Measurements from ENCODE around the gene ITPK1. TPM values are rescaled to one million over a fixed set of nuclear protein-coding genes. Genes with fewer than 3 reads are reported as not detected.
"Not testable (repeated sequence)": the region's sequence is repeated elsewhere in the genome, so short reads cannot be mapped to it uniquely, and the experiment has no call there.

The ITPK1 gene
- total and polyA plus RNA-seq, 12 donors: 47.1 to 152 (median 92.7) TPM

DNA sequence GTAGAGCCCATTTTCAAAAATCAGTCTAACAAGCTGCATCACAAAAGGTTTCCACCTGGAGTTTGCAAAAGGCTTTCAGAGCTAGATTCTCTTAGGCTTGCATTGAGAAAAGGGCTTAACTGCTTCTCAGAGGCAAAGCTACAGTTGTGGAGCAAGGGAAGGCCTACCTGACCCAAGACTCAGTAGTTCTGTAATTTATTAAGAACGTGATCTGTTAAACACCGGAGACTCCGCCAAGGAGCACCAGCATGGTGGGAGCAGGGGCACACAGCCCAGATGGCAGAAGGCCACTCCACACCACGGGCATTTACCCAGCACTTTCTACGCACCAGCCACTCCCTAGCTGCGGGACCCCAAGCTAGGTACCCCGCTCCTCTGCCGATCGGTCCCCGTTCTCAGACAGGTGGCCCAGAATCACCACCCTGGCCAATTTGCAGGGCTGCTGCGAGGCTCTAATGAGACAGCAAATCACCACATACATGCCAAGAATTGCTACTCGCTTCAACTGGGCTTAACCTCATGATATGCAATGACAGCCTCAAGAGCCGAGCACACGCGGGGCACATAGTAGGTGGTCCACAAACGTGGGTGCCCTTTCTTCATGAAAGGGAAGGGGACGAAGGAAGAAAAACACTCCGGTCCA lies 1.5 kb downstream of the ITPK1 start:
- intact Hi-C loops (cut with DNase I): loop anchor here in 7 of 10 donors (2.0 to 10.0 kb wide), 6 partner anchors 25 to 162 kb away; no protein-coding TSS in a partner anchor
- Histone ChIP-seq H3K4me1 (peaks cover 15 to 51% (median 42%) of the 10 kb centered on the region in 9 donors), H3K36me3 (peaks cover 0 to 6% (median 0%) of the 10 kb centered on the region in 9 donors), H3K4me3 (peak overlapping the region; percentile 52 to 95 (median 86)), H3K9me3 (no peaks in the 10 kb centered on the region), H3K27ac (peak overlapping the region in 9 of 10 donors; percentile 86 to 99 (median 97)), H3K27me3 (no peaks in the 10 kb centered on the region)
- TF ChIP-seq, protein P1, sequence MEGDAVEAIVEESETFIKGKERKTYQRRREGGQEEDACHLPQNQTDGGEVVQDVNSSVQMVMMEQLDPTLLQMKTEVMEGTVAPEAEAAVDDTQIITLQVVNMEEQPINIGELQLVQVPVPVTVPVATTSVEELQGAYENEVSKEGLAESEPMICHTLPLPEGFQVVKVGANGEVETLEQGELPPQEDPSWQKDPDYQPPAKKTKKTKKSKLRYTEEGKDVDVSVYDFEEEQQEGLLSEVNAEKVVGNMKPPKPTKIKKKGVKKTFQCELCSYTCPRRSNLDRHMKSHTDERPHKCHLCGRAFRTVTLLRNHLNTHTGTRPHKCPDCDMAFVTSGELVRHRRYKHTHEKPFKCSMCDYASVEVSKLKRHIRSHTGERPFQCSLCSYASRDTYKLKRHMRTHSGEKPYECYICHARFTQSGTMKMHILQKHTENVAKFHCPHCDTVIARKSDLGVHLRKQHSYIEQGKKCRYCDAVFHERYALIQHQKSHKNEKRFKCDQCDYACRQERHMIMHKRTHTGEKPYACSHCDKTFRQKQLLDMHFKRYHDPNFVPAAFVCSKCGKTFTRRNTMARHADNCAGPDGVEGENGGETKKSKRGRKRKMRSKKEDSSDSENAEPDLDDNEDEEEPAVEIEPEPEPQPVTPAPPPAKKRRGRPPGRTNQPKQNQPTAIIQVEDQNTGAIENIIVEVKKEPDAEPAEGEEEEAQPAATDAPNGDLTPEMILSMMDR (IDR thresholded peaks at IDR 0.05): no peak
- no peak for DNase-seq
- 26 to 44% methylated on average over 18 of the region's 18 CpGs for WGBS, 2 donors
- peak in 3 of 8 donors; percentile 12 to 19 (median 18) for ATAC-seq

DNA sequence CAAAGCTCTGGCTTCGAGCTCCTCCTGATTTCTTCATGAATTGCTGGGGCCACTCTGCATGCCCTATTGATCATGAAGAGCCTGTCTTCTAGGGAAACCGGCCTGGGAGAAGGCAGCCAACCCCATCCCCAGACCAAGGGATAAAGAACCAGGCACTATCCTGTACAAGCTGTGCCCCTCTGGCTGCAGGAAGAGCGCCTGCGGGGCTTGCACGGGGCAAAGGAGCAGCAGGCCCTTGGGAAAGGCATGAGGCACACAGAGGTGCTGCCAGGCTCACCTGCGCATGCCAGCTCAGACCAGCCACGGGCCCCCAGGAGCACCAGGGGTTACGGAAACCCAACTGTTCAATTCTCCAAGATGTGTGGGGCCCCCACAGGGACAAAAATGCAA lies 2.1 kb downstream of the ITPK1 start:
- H3K36me3 ChIP-seq: peaks cover 0 to 6% (median 0%) of the 10 kb centered on the region in 9 donors
- WGBS, 2 donors: 66 to 67% methylated on average over 8 of the region's 8 CpGs
- peak overlapping the region in 9 of 10 donors; percentile 34 to 99 (median 97) for H3K27ac ChIP-seq
- no peaks in the 10 kb centered on the region for H3K9me3 ChIP-seq
- peak overlapping the region; percentile 52 to 95 (median 86) for H3K4me3 ChIP-seq
- H3K27me3 ChIP-seq: no peaks in the 10 kb centered on the region
- ATAC-seq: no peak
- intact Hi-C loops (cut with DNase I): loop anchor here in 7 of 10 donors (2.0 to 10.0 kb wide), 6 partner anchors 25 to 161 kb away; no protein-coding TSS in a partner anchor
- TF ChIP-seq, protein P1 (IDR thresholded peaks at IDR 0.05): no peak
- DNase-seq: no peak
- H3K4me1 ChIP-seq: peaks cover 15 to 57% (median 42%) of the 10 kb centered on the region in 9 donors

DNA sequence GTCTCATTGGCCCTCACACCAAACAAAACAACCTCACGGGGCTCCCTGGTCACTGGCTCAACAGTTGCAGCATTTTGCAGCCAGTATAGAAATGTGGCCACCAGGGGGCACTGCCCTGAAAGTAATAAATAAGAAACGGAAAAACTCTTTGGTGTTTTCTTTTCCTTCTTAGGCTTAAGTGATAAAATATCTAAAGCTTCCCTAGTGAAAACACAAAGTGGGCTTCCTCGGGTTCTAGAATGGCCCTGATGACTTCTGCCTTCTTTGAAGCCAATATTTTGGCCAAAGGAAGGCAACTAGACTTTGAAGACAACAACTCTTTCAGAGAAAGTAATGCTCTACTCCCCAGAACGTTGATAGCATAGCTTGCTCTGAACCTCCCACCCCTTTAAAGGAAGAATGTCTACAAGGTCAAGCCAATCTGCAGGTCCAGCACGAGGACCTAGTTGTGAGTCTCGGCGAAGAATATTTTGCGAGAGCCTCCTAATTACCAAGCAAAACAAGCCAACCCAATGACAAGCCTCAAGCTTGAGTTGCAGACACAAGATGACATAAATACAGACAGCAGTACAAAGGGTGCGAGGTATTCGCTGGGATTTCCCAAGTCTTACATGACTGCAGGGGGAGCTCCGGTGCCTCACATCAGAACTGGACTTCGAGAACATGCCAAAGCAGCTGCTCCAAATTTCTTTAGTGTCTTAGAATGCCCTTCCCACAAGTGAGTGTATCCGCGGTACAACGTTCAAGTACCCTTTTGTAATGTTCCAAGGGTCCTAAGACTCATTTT lies 2.6 kb downstream of the ITPK1 start:
- Histone ChIP-seq H3K9me3 (no peaks in the 10 kb centered on the region), H3K27me3 (no peaks in the 10 kb centered on the region), H3K27ac (peak overlapping the region in 9 of 10 donors; percentile 34 to 99 (median 97)), H3K4me3 (peak overlapping the region in 9 of 10 donors; percentile 52 to 95 (median 88)), H3K36me3 (peaks cover 0 to 6% (median 0%) of the 10 kb centered on the region in 9 donors), H3K4me1 (peaks cover 15 to 62% (median 42%) of the 10 kb centered on the region in 9 donors)
- peak; percentile 66 to 78 for DNase-seq
- TF ChIP-seq, protein P1 (IDR thresholded peaks at IDR 0.05): peak; percentile 76 to 89 (median 85)
- intact Hi-C loops (cut with DNase I): loop anchor here in 7 of 10 donors (5.0 to 10.0 kb wide), 5 partner anchors 46 to 161 kb away; no protein-coding TSS in a partner anchor
- 28 to 29% methylated on average over 15 of the region's 15 CpGs for WGBS, 2 donors
- ATAC-seq: peak in 4 of 8 donors; percentile 15 to 43 (median 17)

DNA sequence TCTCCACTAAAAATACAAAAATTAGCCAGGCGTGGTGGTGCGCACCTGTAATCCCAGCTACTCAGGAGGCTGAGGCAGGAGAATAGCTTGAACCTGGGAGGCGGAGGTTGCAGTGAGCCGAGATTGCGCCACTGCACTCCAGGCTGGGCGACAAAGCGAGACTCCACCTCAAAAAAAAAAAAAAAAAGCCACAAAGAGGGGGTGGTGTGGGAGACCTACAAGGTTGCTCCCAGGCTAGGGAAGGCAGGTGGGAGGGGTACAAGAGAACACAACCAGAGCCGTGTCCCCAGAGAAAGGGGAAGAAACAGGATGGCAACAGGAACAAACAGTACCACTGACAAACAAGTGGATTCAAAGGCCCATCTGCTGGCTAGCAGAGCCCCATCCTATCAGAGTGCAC lies 4.2 kb downstream of the ITPK1 start:
- H3K27ac ChIP-seq, DNase-seq, H3K36me3 ChIP-seq, ATAC-seq, H3K27me3 ChIP-seq, H3K4me3 ChIP-seq, H3K9me3 ChIP-seq: not testable (repeated sequence)
- intact Hi-C loops (cut with DNase I): loop anchor here in 8 of 10 donors (2.0 to 10.0 kb wide), 6 partner anchors 44 to 159 kb away; no protein-coding TSS in a partner anchor
- H3K4me1 ChIP-seq: peaks cover 21 to 72% (median 53%) of the 10 kb centered on the region in 9 donors
- WGBS, 2 donors: 90 to 92% methylated on average over 8 of the region's 8 CpGs

Measured in heart right ventricle (tissue), 16 donors.